NCI-H774 (cell line): ENCODE measurements around the gene ATAD3A.

ENCODE experiments used
- DNase-seq: peaks from one replicate; lab custom pipeline; 2025; lab: John Stamatoyannopoulos, UW

Gene ATAD3A

DNA sequence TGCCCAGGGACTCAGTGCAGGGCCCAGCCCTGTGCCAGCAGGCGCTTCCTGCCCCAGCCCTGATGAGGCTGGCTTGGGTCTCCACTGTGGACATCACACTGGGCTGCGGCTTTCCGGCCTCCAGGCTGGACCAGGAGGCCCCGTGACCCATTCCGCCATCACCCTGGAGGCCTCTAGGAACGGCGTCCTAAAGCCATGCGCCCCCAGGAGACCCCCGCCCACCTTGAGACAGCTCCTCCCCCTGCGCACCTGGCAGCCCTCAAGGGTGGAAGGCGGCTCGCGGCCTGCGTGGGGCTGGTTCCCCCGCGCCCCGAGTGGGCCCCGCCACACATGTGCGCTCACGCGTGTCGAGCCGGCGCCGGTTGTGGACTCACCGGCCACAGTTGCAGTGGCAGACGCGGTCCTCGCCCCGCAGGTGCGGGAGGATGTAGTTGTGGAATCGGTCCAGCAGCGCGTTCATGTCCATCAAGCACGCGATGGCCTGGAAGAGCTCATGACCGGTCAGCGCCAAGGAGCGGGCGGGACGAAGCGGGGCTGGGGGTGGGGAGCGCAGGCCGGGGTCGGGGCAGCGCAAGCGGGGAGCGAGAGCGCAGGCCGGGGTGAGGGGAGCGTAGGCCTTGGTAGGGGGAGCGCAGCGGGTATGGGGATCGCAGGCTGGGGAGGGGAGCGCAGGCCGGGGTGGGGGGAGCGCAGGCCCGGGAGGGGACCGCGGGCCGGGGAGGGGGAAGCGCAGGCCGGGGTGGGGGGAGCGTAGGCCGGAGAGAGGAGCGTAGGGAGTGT is 27.5 kb downstream of the ATAD3A start:
- no peak for DNase-seq

DNA sequence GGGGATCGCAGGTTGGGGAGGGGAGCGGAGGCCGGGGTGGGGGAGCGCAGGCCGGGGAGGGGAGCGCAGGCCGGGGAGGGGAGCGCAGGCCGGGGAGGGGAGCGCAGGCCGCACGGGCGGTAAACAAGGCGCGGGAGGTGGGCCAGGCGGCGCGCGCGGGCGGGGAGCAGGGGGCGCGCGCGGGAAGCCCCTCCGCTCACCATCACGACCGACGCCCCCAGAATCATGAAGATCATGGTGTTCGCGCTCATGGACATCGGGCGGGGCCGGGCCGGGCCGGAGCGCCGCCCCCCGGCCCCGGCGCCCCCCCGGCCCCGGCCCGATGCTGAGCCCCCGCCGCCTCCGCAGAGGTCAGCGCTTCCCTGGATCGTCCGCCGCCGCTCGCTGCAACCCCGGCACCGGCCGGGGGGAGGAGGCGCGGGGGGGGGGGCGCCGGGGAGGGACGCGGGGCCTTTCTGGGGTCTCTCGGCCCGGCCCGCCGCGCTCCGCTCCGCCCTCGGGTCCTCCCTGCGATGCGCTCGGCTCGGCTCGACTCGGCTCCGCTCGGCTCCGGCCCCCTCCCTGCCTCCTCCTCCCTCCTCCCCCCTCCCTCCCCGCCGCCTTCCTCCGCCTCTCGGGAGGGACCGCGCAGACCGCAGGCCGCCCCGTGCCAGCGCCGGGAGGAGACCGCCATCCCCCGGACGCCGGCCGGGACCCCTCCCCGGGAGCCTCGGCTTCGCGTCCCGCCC is 28.3 kb downstream of the ATAD3A start, which contains the start of gene TMEM240:
Gene TMEM240, minus strand, starts transcription at position 535 of the 728 bp plus-strand sequence. Its CDS starts 278 bp downstream, at position 257.
- no peak for DNase-seq

DNA sequence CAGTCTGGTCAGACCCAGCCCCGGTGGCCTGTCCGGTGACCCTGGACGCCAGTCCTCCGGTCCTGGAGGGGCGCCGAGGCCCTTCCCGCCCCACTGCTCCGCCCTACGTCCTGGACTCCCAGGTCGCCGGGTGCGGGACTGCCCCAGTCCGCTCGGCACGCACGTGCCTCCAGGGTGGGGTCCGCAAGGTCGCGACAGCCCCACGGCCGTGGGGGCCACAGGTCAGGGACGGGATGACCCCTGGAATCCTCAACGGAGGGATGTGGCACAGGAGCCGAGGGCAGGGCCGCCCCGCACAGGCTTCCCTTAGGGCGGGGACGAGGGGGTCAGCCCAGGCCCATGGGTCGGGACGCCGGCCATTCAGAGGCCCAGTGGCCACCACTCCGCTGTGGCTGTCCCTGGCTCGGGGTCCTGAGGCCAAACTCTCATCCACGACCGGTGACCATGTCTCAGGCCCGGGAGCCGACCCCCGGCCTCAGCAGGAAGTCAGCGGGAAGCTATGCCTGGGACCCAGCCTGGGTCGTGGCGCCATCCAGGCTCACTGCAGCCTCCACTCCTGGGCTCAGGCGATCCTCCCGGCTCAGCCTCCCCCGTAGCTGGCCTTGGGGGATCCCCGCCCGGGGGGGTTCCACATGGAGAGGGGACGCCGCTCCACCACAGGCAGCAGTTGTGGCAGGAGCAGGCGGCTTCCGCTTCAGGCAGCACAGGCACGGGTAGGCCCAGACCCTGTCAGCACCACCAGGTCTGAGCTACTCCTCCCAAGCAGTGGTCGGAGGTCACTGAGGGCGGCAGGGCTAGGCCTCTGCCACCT is 29.1 kb downstream of the ATAD3A start:
- DNase-seq = no peak

DNA sequence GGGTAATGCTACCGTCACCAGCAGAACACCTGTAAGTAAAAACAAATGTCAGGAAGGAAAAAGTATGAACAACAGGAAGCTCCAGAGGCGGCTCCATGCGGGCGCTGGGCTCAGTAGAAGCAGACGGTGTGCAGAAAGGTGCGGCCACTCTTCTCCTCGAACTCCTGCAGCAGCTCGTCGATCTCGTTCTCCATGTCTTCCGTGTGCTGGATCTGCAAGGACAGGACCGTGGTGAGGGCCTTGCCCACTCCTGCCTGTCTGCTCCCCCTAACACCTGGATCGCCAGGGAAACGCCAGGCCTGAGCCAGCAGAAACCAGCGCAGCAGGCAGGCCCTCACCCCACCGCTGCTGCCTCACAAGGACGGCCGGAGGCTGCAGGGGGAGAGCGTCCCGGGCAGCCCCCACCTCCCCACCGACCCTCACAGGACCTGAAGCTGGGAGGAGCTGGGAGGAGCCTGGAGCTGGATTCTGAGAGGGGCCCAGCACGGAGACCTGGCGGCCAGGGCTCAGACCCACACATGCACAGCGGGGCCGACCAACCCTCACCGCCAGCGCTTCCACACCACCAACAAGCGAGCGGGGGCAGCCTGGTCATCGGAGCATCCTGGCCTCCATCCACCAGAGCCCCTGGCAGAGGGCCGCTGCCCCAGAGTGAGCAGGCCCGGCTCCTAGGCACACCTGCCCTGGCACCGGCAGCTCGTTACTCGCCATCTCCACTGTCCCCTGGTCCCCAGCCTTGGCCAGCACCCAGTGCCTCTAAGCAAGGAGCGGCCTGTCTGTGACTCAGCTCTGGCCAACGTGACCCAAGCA is 30.2 kb downstream of the ATAD3A start:
- DNase-seq = no peak

DNA sequence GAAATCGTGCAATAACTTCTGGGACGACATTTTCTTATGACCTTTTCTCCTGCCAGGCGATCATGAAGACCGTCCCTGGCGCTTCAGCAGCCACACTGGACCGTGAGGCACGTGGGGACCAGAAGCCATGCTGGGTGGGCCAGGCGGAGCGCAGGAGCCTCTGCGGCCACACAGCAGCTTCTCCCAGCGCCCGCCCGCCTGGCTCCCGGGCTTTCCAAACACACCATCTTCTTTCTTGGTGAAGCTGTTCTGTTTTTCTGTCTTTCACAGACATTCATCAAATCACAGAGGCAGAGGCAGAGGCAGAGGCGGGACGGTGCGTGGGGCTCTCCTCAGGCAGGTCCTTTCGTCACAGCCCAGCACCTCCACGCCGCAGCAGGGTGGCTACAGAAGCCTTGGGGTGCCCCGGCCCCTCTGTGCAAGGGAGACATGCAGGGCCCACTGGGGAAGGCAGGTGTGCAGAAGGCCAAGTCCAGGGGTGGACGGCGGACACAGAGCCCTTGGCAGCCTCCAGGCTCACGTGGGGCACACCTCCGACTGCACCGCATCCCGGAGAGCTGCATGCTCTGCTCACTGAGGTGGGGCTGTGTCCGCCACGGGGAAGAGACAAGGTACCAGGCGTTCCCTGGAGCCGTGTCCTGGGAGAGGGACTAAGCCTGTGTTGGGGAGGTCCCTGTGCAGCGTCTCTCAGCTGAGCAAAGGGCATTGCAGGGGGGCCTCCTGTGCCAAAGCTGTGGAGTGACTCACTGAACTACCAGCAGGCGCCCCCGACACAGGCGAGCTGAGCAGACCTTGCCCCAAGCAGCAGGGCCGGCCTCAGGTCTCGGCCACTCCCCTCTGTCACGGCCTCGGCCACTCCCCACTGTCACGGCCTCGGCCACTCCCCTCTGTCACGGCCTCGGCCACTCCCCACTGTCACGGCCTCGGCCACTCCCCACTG is 31.1 kb downstream of the ATAD3A start:
- no peak for DNase-seq

DNA sequence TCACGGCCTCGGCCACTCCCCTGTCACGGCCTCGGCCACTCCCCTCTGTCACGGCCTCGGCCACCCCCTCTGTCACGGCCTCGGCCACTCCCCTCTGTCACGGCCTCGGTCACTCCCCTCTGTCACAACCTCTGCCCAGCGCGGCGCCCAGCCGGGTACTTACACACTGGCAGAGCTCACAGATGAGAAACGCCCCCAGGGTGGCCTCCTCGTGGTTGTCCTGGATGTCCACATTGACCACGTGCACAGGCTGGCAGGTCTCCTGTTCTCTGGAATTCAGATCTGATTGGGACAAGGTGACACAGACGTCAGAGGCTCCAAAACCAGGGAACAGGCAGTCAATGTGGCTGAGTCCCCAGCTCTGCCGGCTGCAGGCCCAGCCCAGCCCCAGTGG is 31.7 kb downstream of the ATAD3A start:
- no peak for DNase-seq

DNA sequence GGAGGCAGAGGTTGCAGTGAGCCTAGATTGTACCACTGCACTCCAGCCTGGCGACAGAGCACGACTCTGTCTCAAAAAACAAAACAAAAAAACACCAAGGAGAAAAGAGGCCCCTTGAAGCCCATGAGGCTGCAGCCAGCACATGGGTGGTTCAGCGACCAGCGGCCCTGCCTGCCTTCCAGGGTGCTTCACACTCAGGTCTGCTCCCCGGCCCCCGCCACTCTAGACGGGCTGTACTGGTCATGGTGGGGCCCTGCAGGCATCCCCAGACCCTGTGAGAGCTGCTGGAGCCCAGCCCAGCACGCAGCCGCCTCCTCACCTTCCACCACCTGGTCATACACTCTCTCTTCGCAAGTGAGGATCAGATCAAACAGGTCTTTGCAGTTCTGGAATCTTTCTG is 32.6 kb downstream of the ATAD3A start:
- DNase-seq = no peak

DNA sequence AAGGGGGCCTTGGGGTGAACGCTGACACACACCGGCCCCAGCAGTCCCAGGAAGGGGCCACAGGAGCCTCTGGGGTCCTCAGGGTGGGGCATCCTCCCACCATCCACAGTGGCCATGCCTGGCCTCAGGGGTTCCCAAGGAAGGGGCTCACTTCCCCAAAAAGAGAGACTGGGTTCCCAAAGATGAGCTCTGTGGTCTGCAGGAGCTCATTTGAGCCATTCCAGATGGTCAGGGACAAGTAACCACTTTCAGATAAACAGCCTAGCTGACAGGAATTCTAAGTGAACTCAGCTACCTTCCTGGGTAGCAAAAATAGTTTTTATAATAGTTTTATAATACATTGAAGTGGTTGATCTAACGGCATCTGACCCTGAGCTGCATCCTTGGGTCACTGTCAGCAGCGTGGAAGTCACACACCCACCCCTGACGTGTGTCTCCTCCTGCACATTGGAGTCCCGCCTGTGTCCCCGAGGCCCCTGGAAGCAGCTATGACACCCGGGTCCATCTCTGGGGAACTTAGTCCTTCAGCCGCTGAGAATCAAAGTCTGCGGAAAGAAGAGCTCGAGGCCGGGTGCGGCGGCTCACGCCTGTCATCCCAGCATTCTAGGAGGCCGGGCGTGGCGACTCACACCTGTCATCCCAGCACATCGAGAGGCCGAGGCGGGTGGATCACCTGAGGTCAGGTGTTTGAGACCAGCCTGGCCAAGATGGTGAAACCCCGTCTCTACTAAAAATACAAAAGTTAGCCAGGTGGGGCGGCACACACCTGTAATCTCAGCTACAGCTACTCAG is 34.2 kb downstream of the ATAD3A start:
- no peak for DNase-seq

DNA sequence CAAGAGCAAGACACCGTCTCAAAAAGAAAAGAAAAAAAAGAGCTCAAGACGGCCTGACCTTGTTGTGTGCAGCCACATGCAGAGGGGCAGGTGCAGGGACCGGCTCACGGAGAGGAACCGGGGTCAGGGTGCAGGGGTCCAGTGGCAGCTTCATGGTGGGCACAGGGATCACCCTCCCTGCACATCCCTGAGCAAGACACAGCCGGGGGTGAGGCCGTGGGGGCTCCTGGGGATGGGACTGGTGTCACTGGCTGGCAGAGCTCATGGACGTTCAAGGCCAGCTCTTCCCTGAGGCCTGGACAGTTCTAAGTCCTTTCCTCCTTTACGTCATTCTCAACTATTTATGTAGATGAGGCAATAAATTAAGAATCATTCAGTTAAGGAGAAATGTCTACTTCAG is 35.0 kb downstream of the ATAD3A start:
- no peak for DNase-seq

DNA sequence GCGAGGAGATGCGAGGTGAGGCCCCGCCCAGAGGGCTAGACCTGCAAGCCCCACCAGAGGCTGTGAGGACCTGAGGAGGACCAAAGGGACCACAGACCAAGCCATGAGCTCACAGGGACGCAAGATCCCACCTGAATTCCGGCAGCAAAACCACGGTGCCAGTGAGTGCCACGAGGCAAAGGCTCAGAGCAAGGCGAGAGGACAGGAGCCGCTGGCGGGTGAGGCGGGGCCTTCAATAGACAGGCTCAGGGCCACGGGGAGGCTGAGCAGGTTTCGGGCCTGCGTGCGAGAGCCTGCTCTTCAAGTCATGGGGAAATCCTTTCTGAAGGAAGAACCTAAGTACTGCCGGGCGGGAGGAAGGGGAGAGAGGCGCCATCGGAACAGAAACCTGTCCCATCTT is 35.5 kb downstream of the ATAD3A start:
- no peak for DNase-seq

DNA sequence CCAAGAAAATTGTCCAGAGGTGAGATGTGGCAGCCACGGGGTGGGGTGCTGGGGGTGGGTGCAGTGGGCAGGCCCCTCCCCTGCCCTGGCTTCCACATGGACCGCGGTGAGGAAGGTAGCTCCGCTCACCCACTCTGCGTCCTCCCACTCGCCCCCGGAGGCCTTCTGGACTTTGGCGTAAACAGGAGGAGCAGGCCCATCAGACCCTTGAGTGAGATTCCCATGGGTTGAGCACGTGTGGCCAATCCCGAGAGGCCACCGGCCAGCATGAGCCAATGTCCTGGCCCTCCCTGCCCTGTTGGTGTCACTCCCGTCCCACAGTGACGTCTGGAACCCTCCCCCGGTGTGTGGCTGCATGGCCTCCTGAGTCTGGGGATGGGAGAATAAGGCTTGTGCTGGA is 36.6 kb downstream of the ATAD3A start:
- no peak for DNase-seq

DNA sequence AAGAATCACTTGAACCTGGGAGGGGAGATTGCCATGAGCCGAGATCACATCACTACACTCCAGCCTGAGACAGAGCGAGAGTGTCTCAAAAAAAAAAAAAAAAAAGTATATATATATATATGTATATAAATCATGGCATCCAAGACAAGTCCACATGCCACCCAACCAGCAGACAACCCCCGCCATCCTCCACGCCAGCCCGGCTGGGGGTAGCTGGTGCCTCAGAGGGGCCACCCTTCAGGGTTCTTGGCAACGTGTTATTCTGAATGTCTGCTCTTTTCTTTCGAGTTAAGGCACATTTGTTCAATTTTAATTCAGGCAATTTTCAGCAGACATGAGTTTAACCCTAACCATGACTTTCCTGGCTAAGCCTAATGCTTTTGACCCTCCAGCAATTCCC is 38.1 kb downstream of the ATAD3A start:
- no peak for DNase-seq

DNA sequence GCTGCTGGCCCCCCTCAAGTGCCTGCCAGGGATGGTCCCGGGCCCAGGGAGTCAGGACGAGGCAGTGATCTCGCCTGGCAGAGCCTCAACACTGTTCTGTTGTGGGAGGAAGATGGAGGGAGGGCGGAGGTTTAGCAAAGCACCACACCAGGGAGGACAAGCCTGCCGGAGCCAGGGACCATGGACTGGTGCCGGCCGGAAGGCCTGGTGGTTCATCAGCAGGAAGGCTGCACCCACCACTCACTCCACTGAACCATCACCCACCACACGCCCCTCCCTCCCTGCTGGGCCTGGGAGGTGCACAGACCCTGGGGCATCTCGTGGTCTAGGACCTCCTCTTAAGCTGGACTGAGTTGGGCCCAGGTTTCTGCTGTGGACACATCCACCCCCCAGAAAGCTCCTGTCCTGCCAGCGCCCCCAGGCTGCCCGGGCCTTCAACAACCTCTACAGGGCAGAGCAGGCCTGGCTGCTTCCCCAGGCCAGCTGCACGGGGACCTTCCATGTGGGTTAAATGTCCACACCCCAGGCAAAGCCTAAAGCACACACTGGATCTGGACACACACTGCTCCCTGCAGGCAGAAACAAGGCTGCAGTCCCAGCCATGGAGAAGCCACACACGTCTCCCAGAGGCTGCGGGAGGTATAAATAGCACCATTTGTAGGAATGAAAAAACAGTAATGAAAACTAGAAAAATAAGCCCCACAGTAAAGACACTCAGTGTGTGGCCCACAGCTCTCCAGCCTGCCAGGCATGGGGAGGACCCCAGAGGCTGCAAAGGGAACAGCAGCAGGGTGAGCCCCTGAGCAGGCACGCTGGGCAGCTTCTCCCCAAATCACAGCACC is 38.9 kb downstream of the ATAD3A start:
- DNase-seq = no peak

DNA sequence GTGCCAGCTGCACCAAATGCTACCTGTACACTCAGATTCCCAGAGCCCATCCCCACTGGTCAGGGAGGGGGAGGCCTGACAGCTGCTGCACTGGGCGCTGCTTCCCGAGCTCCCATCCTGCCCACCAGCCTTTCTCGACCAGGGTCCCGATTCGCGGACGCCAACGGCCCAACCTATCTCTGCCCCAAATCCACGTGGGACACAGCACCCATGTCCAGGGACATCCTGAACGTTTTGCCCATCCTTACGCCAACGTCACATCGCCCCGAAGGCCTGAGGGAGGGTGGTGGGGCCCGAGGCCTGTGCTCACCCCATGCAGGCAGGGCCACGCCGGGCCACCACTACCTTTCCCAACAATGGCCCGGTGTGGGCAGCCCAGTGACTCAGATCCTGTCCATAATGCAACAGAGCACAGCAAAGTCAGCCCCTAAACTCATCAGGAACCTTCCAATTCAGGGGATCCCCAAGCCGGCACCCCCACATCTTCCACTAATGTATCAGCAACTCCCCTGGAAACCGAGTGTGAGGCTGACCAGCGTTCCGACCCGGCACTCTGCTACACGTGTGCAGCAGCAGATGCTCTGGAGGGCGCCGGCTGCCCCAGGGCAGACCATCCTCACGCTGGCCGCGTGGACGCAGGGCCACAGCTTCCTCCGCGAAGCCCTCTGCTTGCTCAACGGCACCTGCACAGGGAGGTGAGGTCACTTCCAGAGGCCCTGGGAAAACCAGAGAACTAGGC is 39.7 kb downstream of the ATAD3A start:
- DNase-seq = no peak

DNA sequence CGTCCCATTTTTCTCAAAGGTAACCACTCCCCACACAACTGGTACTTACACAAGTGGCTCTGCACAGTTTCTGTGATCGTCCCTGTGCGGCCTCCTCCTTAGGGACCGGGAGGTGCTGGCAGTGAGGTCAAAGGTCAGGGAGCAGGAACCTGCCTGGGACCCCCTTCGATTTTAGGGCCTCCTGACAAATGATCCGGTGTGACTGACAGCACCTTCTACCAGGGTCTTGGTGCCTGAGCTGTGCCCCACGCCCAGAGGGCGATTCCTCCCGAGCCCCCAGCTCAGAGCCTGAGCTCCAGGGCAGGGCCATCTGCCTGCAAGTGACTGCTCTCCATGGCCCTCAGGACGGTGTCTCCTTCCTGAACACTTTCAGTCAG is 40.3 kb downstream of the ATAD3A start:
- DNase-seq = no peak

DNA sequence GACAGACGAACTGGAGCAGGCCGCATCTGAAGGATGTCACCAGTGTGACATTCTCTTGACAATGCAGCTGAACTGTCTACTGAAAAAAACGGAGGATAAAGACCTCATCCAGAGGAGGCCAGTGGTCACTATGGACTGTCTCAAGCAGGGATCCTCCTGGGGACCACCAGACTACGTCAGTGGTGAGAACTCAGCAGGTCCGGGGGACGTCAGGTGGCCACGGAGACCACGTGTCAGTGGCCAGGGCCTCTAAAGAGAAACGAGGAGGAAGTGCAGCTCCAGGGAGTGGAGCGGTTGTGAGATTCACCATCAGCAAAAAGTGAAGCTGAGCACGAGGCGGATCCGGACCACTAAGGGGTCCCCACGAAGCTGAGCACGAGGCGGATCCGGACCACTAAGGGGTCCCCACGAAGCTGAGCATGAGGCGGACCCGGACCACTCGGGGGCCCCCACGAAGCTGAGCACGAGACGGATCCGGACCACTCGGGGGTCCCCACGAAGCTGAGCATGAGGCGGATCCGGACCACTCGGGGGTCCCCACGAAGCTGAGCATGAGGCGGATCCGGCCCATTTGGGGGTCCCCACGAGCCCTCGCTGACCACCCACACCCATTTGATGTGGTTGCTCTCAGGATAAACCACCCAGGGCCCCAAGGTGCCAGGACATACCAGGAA is 42.0 kb downstream of the ATAD3A start:
- no peak for DNase-seq

DNA sequence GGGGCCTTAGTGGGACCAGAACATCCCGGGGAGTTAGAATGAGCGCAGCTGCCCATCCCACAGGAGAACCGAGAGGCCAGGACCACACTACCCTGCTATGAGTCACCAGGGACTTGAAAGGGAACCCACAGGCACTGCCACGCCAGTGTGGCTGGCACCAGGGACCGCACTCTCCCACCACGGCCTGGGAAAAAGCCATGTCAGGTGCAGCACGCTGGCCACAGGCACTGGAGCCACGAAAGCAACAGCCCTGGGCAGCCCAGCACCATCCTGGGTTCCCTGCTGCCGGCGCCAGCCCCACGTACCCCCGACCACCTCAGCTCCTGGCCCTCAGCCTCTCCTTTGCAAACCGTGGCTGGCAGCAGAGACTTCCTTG is 42.6 kb downstream of the ATAD3A start:
- no peak for DNase-seq
